CD14-positive monocyte (primary cell): ENCODE data around the gene NPIPA3. TPM values are rescaled to one million over a fixed set of nuclear protein-coding genes. Genes with fewer than 3 reads are reported as not detected.

ENCODE experiments used
- DNase-seq, 3 donors: peaks; one replicate each; pipeline ENCODE4 v3.0.0-alpha.2; 2011 to 2022
- H2AFZ ChIP-seq: 2 replicates; pipeline ENCODE4 v1.6.0; 2012; ENCODE audit warnings: mild to moderate bottlenecking, low read depth, low read length, inconsistent platforms; ENCODE audit not compliant: insufficient read depth, poor library complexity, severe bottlenecking
- H3K27ac ChIP-seq, 2 donors: 1 replicate in 1 of 2; 2 replicates in 1 of 2; pipeline ENCODE4 v1.5.1; 2012 to 2013; ENCODE audit warnings: low read length in 2 of 2, control low read depth in 1 of 2, inconsistent platforms in 1 of 2, low read depth in 1 of 2, mild to moderate bottlenecking in 1 of 2
- H3K27me3 ChIP-seq, 2 donors: one replicate each; pipeline versions ENCODE4 v1.6.0 to v1.6.1; 2011 to 2013; ENCODE audit warnings: low read length in 2 of 2; ENCODE audit not compliant: control insufficient read depth in 2 of 2, insufficient read depth in 2 of 2
- H3K36me3 ChIP-seq, 2 donors: replicated peaks in 1 of 2; 1 replicate in 1 of 2; 2 replicates in 1 of 2; pipeline versions ENCODE4 v1.5.1 to v1.6.1; 2012 to 2013; ENCODE audit warnings: low read length in 2 of 2, control low read depth in 1 of 2, inconsistent platforms in 1 of 2, mild to moderate bottlenecking in 1 of 2; ENCODE audit not compliant: insufficient read depth in 2 of 2, control insufficient read depth in 1 of 2
- H3K4me1 ChIP-seq, 2 donors: 1 replicate in 1 of 2; 2 replicates in 1 of 2; pipeline versions ENCODE4 v1.5.1 to v1.6.1; 2012 to 2013; ENCODE audit warnings: low read length in 2 of 2, control low read depth in 1 of 2, inconsistent platforms in 1 of 2, mild to moderate bottlenecking in 1 of 2, moderate library complexity in 1 of 2; ENCODE audit not compliant: insufficient read depth in 2 of 2, control insufficient read depth in 1 of 2
- H3K4me2 ChIP-seq: replicated peaks from 2 replicates; pipeline ENCODE3; 2012; ENCODE audit warnings: low read length, moderate library complexity, mild to moderate bottlenecking; ENCODE audit not compliant: poor library complexity, severe bottlenecking; ENCODE audit errors: extremely low read depth
- H3K4me3 ChIP-seq, 3 experiments: fragments of 200-600 bp in 1 of 3; sonication (generic) in 1 of 3; replicated peaks in 1 of 3; 1 replicate in 2 of 3; 2 replicates in 1 of 3; pipeline ENCODE4 v1.5.1; 2011 to 2013; ENCODE audit warnings: low read length in 3 of 3, mild to moderate bottlenecking in 3 of 3, control low read depth in 2 of 3, low read depth in 2 of 3, inconsistent platforms in 1 of 3, moderate library complexity in 1 of 3
- H3K79me2 ChIP-seq: 2 replicates; pipeline ENCODE4 v1.6.0; 2012; ENCODE audit warnings: mild to moderate bottlenecking, control low read depth, inconsistent platforms, low read length, moderate library complexity; ENCODE audit not compliant: insufficient read depth
- H3K9ac ChIP-seq: 2 replicates; pipeline ENCODE4 v1.6.0; 2017; ENCODE audit warnings: low read length, mild to moderate bottlenecking; ENCODE audit not compliant: insufficient read depth, poor library complexity, severe bottlenecking
- H3K9me3 ChIP-seq, 2 donors: replicated peaks in 1 of 2; 1 replicate in 1 of 2; 2 replicates in 1 of 2; pipeline versions ENCODE4 v1.5.1 to v1.6.1; 2012 to 2013; ENCODE audit warnings: low read length in 2 of 2, control low read depth in 1 of 2; ENCODE audit not compliant: control insufficient read depth in 1 of 2, insufficient read depth in 1 of 2
- H4K20me1 ChIP-seq: 2 replicates; pipeline ENCODE4 v1.6.0; 2012; ENCODE audit warnings: mild to moderate bottlenecking, low read length, control low read depth, moderate library complexity; ENCODE audit not compliant: insufficient read depth
- H3K27ac Mint-ChIP-seq, 7 donors: one replicate each; pipeline ENCODE4 v1.8.0; 2020; ENCODE audit warnings: mild to moderate bottlenecking in 7 of 7, mixed read lengths in 7 of 7, moderate library complexity in 6 of 7, inconsistent platforms in 2 of 7
- H3K27me3 Mint-ChIP-seq, 3 donors: one replicate each; pipeline ENCODE4 v1.8.0; 2021 to 2022; ENCODE audit warnings: low read depth in 3 of 3, mild to moderate bottlenecking in 3 of 3, mixed read lengths in 3 of 3, moderate library complexity in 3 of 3, inconsistent platforms in 1 of 3
- H3K36me3 Mint-ChIP-seq, 2 donors: one replicate each; pipeline ENCODE4 v1.8.0; 2020; ENCODE audit warnings: mixed read lengths in 2 of 2, inconsistent platforms in 1 of 2, mild to moderate bottlenecking in 1 of 2
- H3K4me1 Mint-ChIP-seq: one replicate; pipeline ENCODE4 v1.8.0; 2020; ENCODE audit warnings: mild to moderate bottlenecking, mixed read lengths
- H3K4me3 Mint-ChIP-seq, 2 donors: one replicate each; pipeline ENCODE4 v1.8.0; 2020; ENCODE audit warnings: mild to moderate bottlenecking in 2 of 2, mixed read lengths in 2 of 2, moderate library complexity in 1 of 2
- H3K9me3 Mint-ChIP-seq, 7 donors: one replicate each; pipeline ENCODE4 v1.8.0; 2020 to 2022; ENCODE audit warnings: mixed read lengths in 7 of 7, mild to moderate bottlenecking in 6 of 7, moderate library complexity in 6 of 7, inconsistent platforms in 2 of 7
- WGBS: methylation state at CpG from one replicate; pipeline ENCODE4 v1.1.5; 2013; ENCODE audit warnings: missing lambda C conversion rate; ENCODE audit not compliant: insufficient coverage; 5-methylcytosine and 5-hydroxymethylcytosine counted together
- intact Hi-C, 2 donors: fragments of 100-400 bp; cut with micrococcal nuclease; formaldehyde crosslinking; loops; one replicate each; pipeline versions ENCODE4 v1.15.0 to v1.15.1; 2023
- polyA plus RNA-seq, 3 donors: library from polyadenylated mRNA; depleted of rRNA in 1 of 3; unstranded in 2 of 3; stranded (reverse) in 1 of 3; fragments of 300-500 nt in 2 of 3; fragments of >200 nt in 1 of 3; fragmentation: Illumina TruSeq in 2 of 3; gene quantifications; 1 replicate in 2 of 3; 2 replicates in 1 of 3; pipeline ENCODE4 v1.2.3, GENCODE V29; 2012 to 2021
- TF ChIP-seq, protein P1 (sequence below): fragments of 200-600 bp; IDR thresholded peaks from one replicate; pipeline ENCODE4 v1.8.0; 2022; ENCODE audit warnings: antibody characterized with exemption, mild to moderate bottlenecking

The NPIPA3 gene
- polyA plus RNA-seq, 3 donors, result 1.4 TPM; not detected in 2

DNA sequence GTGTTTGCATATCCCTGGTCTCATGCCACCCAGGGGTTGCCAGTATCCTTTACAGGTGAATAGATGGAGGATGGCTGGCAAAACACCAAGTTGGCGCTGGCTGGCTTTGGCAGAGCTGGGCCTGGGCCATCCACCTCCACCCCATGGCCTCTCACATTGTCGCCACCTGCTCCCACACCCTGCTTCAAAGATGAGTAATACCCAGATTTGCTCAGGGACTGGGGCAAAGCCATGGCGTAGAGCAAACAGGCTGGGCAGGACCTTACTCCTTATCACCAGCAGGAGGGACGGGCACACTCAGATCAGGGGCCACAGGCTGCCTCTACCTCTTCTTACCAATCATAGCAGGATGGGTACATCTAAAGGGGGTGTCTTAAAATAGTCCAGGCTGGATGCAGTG, 33.4 kb upstream of the NPIPA3 start:
- H3K27ac Mint-ChIP-seq, result no peak overlapping the region

DNA sequence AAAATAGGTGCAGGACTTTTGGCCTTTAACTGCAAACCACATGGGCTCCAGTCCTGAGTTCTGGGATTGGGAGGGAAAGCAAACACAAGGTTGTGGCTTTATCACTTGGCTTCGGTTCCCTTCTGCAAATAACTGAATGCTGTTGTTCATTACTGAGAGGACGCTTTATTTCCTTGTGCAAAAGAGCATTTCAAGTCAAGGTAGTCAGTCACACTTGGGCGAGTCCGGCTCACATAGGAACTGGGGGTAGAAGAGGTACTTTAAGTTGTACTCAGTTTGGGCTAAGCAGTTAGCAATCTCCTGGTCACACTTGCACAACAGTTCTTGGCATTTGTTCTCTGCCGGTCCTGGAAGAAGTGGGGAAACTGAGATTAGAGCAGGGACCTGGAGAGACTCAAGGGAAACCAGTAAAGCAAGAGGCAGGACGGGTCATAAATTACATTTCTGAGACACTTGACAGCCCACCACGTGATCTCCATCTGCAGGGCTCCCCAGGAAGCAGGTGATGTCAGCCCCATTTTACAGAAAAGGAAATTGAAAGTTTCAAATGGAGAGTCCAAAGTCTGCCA, 30.7 kb upstream of the NPIPA3 start:
- Histone ChIP-seq H2AFZ (no peak overlapping the region), H3K79me2 (no peaks in the 10 kb centered on the region), H3K9me3 (no peaks in the 10 kb centered on the region), H3K36me3 (peaks cover 12 to 23% of the 10 kb centered on the region in 2 donors), H3K4me3 (no peak overlapping the region), H3K4me1 (no peaks in the 10 kb centered on the region), H3K27me3 (no peaks in the 10 kb centered on the region), H3K4me2 (no peak overlapping the region), H3K9ac (no peak overlapping the region), H4K20me1 (no peaks in the 10 kb centered on the region), H3K27ac (no peak overlapping the region)
- peaks cover 0 to 5% (median 0%) of the 10 kb centered on the region in 7 donors for H3K9me3 Mint-ChIP-seq
- DNase-seq, result no peak
- intact Hi-C loops, result no loop called here
- peaks cover 15 to 24% of the 10 kb centered on the region in 2 donors for H3K36me3 Mint-ChIP-seq
- H3K27me3 Mint-ChIP-seq, result peaks cover 0 to 5% (median 0%) of the 10 kb centered on the region in 3 donors
- H3K4me1 Mint-ChIP-seq, result no peaks in the 10 kb centered on the region
- H3K4me3 Mint-ChIP-seq, result no peak overlapping the region
- WGBS, result 71% methylated on average over 3 of the region's 7 CpGs
- TF ChIP-seq, protein P1, sequence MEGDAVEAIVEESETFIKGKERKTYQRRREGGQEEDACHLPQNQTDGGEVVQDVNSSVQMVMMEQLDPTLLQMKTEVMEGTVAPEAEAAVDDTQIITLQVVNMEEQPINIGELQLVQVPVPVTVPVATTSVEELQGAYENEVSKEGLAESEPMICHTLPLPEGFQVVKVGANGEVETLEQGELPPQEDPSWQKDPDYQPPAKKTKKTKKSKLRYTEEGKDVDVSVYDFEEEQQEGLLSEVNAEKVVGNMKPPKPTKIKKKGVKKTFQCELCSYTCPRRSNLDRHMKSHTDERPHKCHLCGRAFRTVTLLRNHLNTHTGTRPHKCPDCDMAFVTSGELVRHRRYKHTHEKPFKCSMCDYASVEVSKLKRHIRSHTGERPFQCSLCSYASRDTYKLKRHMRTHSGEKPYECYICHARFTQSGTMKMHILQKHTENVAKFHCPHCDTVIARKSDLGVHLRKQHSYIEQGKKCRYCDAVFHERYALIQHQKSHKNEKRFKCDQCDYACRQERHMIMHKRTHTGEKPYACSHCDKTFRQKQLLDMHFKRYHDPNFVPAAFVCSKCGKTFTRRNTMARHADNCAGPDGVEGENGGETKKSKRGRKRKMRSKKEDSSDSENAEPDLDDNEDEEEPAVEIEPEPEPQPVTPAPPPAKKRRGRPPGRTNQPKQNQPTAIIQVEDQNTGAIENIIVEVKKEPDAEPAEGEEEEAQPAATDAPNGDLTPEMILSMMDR, result no peak
- peak overlapping the region in 1 of 7 donors; percentile 10 for H3K27ac Mint-ChIP-seq

More for the DNA sequence above, 33.4 kb upstream of the NPIPA3 start:
- peaks cover 41 to 51% of the 10 kb centered on the region in 2 donors for H3K36me3 Mint-ChIP-seq
- Histone ChIP-seq H3K9ac (no peak overlapping the region), H3K4me1 (no peaks in the 10 kb centered on the region), H3K4me2 (no peak overlapping the region), H3K36me3 (peaks cover 37 to 50% of the 10 kb centered on the region in 2 donors), H3K27me3 (no peaks in the 10 kb centered on the region), H3K9me3 (no peaks in the 10 kb centered on the region), H3K4me3 (no peak overlapping the region), H3K27ac (no peak overlapping the region), H4K20me1 (no peaks in the 10 kb centered on the region), H3K79me2 (no peaks in the 10 kb centered on the region), H2AFZ (no peak overlapping the region)
- no peaks in the 10 kb centered on the region for H3K9me3 Mint-ChIP-seq
- peaks cover 0 to 3% (median 0%) of the 10 kb centered on the region in 3 donors for H3K27me3 Mint-ChIP-seq
- 100% methylated on average over 3 of the region's 4 CpGs for WGBS
- H3K4me3 Mint-ChIP-seq, result no peak overlapping the region
- TF ChIP-seq, protein P1, result no peak
- intact Hi-C loops, result no loop called here
- DNase-seq, result no peak
- H3K4me1 Mint-ChIP-seq, result no peaks in the 10 kb centered on the region
